ENCODE measurements around the gene WDR77. TPM values are rescaled to one million over a fixed set of nuclear protein-coding genes. Genes with fewer than 3 reads are reported as not detected.
A peak's percentile ranks its signal among the peaks of the same experiment; 100 is the strongest.

WDR77 gene
- total RNA-seq, 3 donors from 2014 or later = 22.7 to 33.8 (median 30.2) TPM

DNA sequence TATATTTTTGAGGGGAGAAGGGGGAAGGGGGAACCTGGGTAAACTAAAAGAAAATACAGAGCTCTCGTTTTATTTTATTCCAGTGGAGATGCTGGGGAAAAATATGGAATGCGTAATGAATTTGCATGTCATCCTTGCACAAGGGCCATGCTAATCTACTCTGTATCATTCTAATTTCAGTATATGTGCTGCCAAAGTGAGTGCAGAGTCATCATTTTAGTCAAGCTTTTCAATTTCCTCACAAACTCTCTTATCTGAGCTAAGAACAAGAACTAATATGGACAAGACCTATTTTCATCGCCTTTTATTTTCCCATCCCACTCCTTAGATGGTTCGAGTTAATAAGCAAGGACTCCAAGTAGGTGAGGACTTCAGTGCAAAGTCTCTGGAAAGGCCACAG is 41.2 kb upstream of the WDR77 start:
- H3K27ac ChIP-seq = peak overlapping the region in 1 of 2 donors; percentile 7
- TF ChIP-seq POLR2A (IDR thresholded peaks at IDR 0.05) = no peak
- no peak for TF ChIP-seq POLR2AphosphoS5 (IDR thresholded peaks at IDR 0.05)
- TF ChIP-seq, protein P1, sequence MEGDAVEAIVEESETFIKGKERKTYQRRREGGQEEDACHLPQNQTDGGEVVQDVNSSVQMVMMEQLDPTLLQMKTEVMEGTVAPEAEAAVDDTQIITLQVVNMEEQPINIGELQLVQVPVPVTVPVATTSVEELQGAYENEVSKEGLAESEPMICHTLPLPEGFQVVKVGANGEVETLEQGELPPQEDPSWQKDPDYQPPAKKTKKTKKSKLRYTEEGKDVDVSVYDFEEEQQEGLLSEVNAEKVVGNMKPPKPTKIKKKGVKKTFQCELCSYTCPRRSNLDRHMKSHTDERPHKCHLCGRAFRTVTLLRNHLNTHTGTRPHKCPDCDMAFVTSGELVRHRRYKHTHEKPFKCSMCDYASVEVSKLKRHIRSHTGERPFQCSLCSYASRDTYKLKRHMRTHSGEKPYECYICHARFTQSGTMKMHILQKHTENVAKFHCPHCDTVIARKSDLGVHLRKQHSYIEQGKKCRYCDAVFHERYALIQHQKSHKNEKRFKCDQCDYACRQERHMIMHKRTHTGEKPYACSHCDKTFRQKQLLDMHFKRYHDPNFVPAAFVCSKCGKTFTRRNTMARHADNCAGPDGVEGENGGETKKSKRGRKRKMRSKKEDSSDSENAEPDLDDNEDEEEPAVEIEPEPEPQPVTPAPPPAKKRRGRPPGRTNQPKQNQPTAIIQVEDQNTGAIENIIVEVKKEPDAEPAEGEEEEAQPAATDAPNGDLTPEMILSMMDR (IDR thresholded peaks at IDR 0.05) = no peak

GRCh38 chr1:111489604-111490003 is 40.5 kb upstream of the WDR77 start:
- intact Hi-C loops (cut with DNase I; ENCODE audit: low total_unique reads) = no loop called here
- H3K4me1 ChIP-seq = no peaks in the 10 kb centered on the region
- H3K4me3 ChIP-seq = no peak overlapping the region
- DNase-seq (ENCODE audit: low spot score in 2 of 2) = no peak
- H3K27me3 ChIP-seq = no peaks in the 10 kb centered on the region
- H3K36me3 ChIP-seq = no peaks in the 10 kb centered on the region
- H3K27ac ChIP-seq = peak overlapping the region in 1 of 2 donors; percentile 32
- TF ChIP-seq POLR2AphosphoS5 (IDR thresholded peaks at IDR 0.05) (peak in 1 of 3 donors; percentile 50), POLR2A (IDR thresholded peaks at IDR 0.05) (no peak)
- TF ChIP-seq, protein P1 (IDR thresholded peaks at IDR 0.05) = no peak
- no peaks in the 10 kb centered on the region for H3K9me3 ChIP-seq

More for the DNA sequence above, 41.2 kb upstream of the WDR77 start:
- H3K36me3 ChIP-seq = no peaks in the 10 kb centered on the region
- no peaks in the 10 kb centered on the region for H3K4me1 ChIP-seq
- H3K4me3 ChIP-seq = no peak overlapping the region
- no peaks in the 10 kb centered on the region for H3K27me3 ChIP-seq
- no peaks in the 10 kb centered on the region for H3K9me3 ChIP-seq
- intact Hi-C loops (cut with DNase I; ENCODE audit: low total_unique reads) = no loop called here
- DNase-seq (ENCODE audit: low spot score in 2 of 2) = no peak

GRCh38 chr1:111488669-111489068 is 39.6 kb upstream of the WDR77 start:
- Histone ChIP-seq H3K4me3 (no peak overlapping the region), H3K4me1 (no peaks in the 10 kb centered on the region), H3K9me3 (no peaks in the 10 kb centered on the region), H3K36me3 (no peaks in the 10 kb centered on the region), H3K27ac (no peak overlapping the region), H3K27me3 (no peaks in the 10 kb centered on the region)
- TF ChIP-seq POLR2AphosphoS5 (IDR thresholded peaks at IDR 0.05) = no peak
- TF ChIP-seq, protein P1 (IDR thresholded peaks at IDR 0.05) = no peak
- TF ChIP-seq POLR2A (IDR thresholded peaks at IDR 0.05) = no peak
- intact Hi-C loops (cut with DNase I; ENCODE audit: low total_unique reads) = no loop called here
- no peak for DNase-seq (ENCODE audit: low spot score in 2 of 2)

- no peak for TF ChIP-seq POLR2A (IDR thresholded peaks at IDR 0.05)
- TF ChIP-seq, protein P1 (IDR thresholded peaks at IDR 0.05) = no peak
- TF ChIP-seq POLR2AphosphoS5 (IDR thresholded peaks at IDR 0.05) = no peak
- H3K36me3 ChIP-seq = no peaks in the 10 kb centered on the region
- H3K27me3 ChIP-seq = no peaks in the 10 kb centered on the region
- intact Hi-C loops (cut with DNase I; ENCODE audit: low total_unique reads) = no loop called here
- H3K4me1 ChIP-seq = no peaks in the 10 kb centered on the region
- no peak overlapping the region for H3K27ac ChIP-seq
- no peak overlapping the region for H3K4me3 ChIP-seq
- no peaks in the 10 kb centered on the region for H3K9me3 ChIP-seq
- no peak for DNase-seq (ENCODE audit: low spot score in 2 of 2)
These were observed 38.1 kb upstream of the WDR77 start for GRCh38 chr1:111487133-111487532.

DNA sequence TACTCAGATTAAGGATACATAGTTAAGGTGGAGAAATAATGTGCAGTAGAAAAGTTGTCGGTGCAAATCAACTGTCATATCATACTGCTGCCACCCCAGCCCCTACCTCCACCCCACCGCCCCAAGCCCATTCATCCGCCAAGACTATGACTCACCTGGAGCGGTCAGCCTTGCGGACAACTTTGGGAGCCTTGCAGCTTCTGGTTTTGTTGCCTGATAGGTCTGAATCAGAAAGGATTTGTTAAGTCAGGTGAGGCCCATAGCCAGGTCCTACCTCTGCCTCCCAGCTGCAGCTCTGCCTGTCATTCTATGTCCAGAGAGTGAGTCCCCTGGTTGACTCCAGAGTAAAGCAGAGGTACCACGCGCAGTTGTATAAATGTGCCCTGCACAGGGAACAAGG is 37.4 kb upstream of the WDR77 start:
- intact Hi-C loops (cut with DNase I; ENCODE audit: low total_unique reads) = no loop called here
- no peaks in the 10 kb centered on the region for H3K36me3 ChIP-seq
- H3K27me3 ChIP-seq = no peaks in the 10 kb centered on the region
- no peak for DNase-seq (ENCODE audit: low spot score in 2 of 2)
- TF ChIP-seq POLR2A (IDR thresholded peaks at IDR 0.05) (no peak), POLR2AphosphoS5 (IDR thresholded peaks at IDR 0.05) (no peak)
- TF ChIP-seq, protein P1 (IDR thresholded peaks at IDR 0.05) = no peak
- H3K4me3 ChIP-seq = no peak overlapping the region
- H3K9me3 ChIP-seq = no peaks in the 10 kb centered on the region
- no peaks in the 10 kb centered on the region for H3K4me1 ChIP-seq
- H3K27ac ChIP-seq = no peak overlapping the region
